Fibroblast of villous mesenchyme (primary cell): ENCODE data around the gene RGS3. TPM values are rescaled to one million over a fixed set of nuclear protein-coding genes. Genes with fewer than 3 reads are reported as not detected.

Source experiments
- DNase-seq: peaks from one replicate; pipeline ENCODE4 v3.0.0-alpha.2; 2010; ENCODE audit warnings: low read depth
- H3K4me3 ChIP-seq: 2 replicates; pipeline ENCODE4 v1.5.1; 2011; ENCODE audit warnings: low read depth, mild to moderate bottlenecking, low read length
- total RNA-seq: library from RNA; depleted of rRNA; stranded (reverse); fragments of >200 nt; gene quantifications from 2 replicates; pipeline ENCODE4 v1.2.3, GENCODE V29; 2012
- TF ChIP-seq, protein P1 (sequence below): IDR thresholded peaks from 2 replicates; pipeline ENCODE4 v1.5.1; 2012; ENCODE audit warnings: low read depth, mild to moderate bottlenecking, low read length; ENCODE audit not compliant: insufficient read depth

The RGS3 gene
- total RNA-seq, 1 donor: 37.1 TPM

GRCh38 chr9:113495526-113495925 is 32.0 kb downstream of the RGS3 start:
- no peak for DNase-seq
- H3K4me3 ChIP-seq: no peak overlapping the region
- TF ChIP-seq, protein P1, sequence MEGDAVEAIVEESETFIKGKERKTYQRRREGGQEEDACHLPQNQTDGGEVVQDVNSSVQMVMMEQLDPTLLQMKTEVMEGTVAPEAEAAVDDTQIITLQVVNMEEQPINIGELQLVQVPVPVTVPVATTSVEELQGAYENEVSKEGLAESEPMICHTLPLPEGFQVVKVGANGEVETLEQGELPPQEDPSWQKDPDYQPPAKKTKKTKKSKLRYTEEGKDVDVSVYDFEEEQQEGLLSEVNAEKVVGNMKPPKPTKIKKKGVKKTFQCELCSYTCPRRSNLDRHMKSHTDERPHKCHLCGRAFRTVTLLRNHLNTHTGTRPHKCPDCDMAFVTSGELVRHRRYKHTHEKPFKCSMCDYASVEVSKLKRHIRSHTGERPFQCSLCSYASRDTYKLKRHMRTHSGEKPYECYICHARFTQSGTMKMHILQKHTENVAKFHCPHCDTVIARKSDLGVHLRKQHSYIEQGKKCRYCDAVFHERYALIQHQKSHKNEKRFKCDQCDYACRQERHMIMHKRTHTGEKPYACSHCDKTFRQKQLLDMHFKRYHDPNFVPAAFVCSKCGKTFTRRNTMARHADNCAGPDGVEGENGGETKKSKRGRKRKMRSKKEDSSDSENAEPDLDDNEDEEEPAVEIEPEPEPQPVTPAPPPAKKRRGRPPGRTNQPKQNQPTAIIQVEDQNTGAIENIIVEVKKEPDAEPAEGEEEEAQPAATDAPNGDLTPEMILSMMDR: no peak

- TF ChIP-seq, protein P1: no peak
- no peak for DNase-seq
- H3K4me3 ChIP-seq: no peak overlapping the region
Observed at GRCh38 chr9:113497051-113497450, 33.5 kb downstream of the RGS3 start.

DNA sequence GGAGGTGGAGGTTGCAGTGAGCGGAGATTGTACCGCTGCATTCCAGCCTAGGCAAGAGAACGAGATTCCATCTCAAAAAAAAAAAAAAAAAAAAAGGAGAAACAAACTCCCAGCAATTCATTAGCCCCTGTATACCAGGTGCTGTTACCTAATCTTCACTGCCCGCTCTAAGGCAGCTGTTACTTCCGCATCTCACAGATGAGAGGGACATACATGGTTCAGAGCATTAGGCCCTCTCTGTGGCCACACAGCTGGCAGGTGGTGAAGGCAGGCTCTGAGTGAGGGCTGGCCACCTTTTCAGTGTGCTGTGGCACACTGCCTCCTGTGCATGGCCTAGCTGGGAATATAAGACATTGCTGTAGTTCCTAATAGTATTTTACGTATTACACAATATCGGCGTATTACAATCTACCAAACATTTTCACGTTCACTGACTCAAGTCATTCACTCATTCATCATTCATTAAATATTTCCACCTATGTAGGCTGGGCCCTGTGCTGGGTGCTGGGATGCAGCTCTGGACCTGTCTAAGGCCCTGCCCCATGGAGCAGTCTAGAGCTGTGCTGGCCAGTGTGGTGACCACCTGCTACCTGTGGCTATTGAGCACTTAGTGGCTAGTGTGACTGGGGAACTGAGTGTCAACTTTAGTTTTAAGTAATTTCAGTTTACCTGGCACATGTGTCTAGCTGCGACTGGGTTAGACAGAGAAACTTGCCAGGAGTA is 35.8 kb downstream of the RGS3 start:
- H3K4me3 ChIP-seq: no peak overlapping the region
- DNase-seq: no peak

DNA sequence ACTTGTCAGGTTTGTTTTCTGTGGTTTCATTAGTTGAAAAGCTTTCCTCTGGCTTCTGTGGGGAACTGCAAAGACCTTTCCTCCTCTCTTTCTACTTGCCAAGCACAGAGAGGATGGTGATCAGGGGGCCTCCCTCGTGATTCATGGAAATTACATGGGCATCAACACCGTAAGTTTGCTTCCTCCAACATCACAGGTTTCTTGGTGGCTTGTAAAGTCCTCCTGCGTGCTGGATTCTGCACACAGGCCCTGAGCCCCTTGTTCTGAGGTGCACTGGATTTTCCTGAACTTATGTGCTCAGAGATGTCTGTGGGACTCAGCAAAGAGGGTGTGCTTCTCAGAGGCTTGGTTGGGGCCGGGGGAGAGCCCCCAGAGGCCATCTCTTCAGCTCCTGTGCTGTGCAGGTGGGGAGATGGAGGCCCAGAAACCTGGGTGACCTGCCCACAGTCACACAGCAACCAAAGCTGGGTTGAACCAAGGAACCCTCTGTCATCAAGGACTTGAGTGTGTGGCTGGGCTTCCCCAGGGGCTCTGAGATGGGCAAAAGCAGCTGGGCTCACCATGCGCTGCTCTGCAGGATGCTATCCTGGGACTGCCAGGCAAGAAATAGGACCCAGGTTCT is 36.5 kb downstream of the RGS3 start:
- DNase-seq: no peak
- H3K4me3 ChIP-seq: no peak overlapping the region
- TF ChIP-seq, protein P1: no peak

More for the DNA sequence above, 35.8 kb downstream of the RGS3 start:
- TF ChIP-seq, protein P1: no peak

- TF ChIP-seq, protein P1: no peak
- no peak for DNase-seq
- no peak overlapping the region for H3K4me3 ChIP-seq
Observed at GRCh38 chr9:113501129-113501686, 37.7 kb downstream of the RGS3 start.

DNA sequence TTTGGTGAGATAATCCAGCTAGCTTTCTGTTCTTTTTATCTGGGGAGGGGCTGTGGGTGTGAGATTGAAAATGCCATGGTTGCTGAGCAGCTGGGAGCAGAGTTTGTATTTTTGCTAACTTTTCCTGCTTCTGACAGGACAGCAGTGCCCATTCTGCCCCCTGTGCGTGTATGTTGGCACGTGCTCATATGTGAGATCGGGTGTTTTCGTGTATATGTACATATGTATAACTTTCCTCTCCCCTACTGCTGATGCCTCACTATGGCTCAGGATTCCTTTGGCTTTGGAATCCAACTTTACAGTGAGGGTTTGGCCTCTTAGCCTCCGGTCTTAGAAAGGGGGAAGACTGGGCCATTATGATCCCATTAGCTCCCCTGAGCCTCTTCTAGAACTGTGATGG is 38.3 kb downstream of the RGS3 start:
- TF ChIP-seq, protein P1: no peak
- H3K4me3 ChIP-seq: no peak overlapping the region
- no peak for DNase-seq
